Measurements from ENCODE around the gene CD44. TPM values are rescaled to one million over a fixed set of nuclear protein-coding genes. Genes with fewer than 3 reads are reported as not detected.

Gene CD44
- total and polyA plus RNA-seq, 9 donors, result 8.3 to 330 (median 26.0) TPM

GRCh38 chr11:35260342-35260985 is 121.5 kb downstream of the CD44 start:
- no peaks in the 10 kb centered on the region for H3K4me1 ChIP-seq (ENCODE audit: insufficient read depth)
- H3K36me3 ChIP-seq, result no peaks in the 10 kb centered on the region
- DNase-seq, result no peak
- no peak overlapping the region for H3K4me3 ChIP-seq
- TF ChIP-seq CTCF (IDR thresholded peaks at IDR 0.05), result no peak
- H3K9me3 ChIP-seq, result no peaks in the 10 kb centered on the region
- no peaks in the 10 kb centered on the region for H3K27me3 ChIP-seq
- H3K27ac ChIP-seq, result no peak overlapping the region
- 46 to 56% (median 47%) methylated on average over 10 of the region's 10 CpGs for WGBS, 3 donors
- intact Hi-C loops (cut with DNase I), result no loop called here

GRCh38 chr11:35261197-35261596 is 122.2 kb downstream of the CD44 start:
- intact Hi-C loops (cut with DNase I), result no loop called here
- Histone ChIP-seq H3K36me3 (no peaks in the 10 kb centered on the region), H3K4me3 (no peak overlapping the region), H3K27ac (no peak overlapping the region), H3K9me3 (no peaks in the 10 kb centered on the region), H3K27me3 (no peaks in the 10 kb centered on the region), H3K4me1 (ENCODE audit: insufficient read depth) (no peaks in the 10 kb centered on the region)
- no peak for TF ChIP-seq EP300 (IDR thresholded peaks at IDR 0.05)
- TF ChIP-seq POLR2A (IDR thresholded peaks at IDR 0.05), result no peak
- no peak for TF ChIP-seq CTCF (IDR thresholded peaks at IDR 0.05)
- no peak for DNase-seq
- 90 to 91% (median 91%) methylated on average over 1 of the region's 1 CpG for WGBS, 3 donors

GRCh38 chr11:35262056-35262455 is 123.1 kb downstream of the CD44 start:
- Histone ChIP-seq H3K27me3 (no peaks in the 10 kb centered on the region), H3K27ac (no peak overlapping the region), H3K4me1 (ENCODE audit: insufficient read depth) (no peaks in the 10 kb centered on the region), H3K36me3 (no peaks in the 10 kb centered on the region), H3K9me3 (no peaks in the 10 kb centered on the region), H3K4me3 (no peak overlapping the region)
- intact Hi-C loops (cut with DNase I), result no loop called here
- WGBS, 3 donors, result 32 to 53% (median 37%) methylated on average over 3 of the region's 3 CpGs
- DNase-seq, result no peak
- TF ChIP-seq CTCF (IDR thresholded peaks at IDR 0.05) (no peak), POLR2A (IDR thresholded peaks at IDR 0.05) (no peak), EP300 (IDR thresholded peaks at IDR 0.05) (no peak)

GRCh38 chr11:35262735-35263134 is 123.8 kb downstream of the CD44 start:
- DNase-seq, result no peak
- intact Hi-C loops (cut with DNase I), result no loop called here
- TF ChIP-seq POLR2A (IDR thresholded peaks at IDR 0.05) (no peak), EP300 (IDR thresholded peaks at IDR 0.05) (no peak), CTCF (IDR thresholded peaks at IDR 0.05) (no peak)
- Histone ChIP-seq H3K27me3 (no peaks in the 10 kb centered on the region), H3K36me3 (no peaks in the 10 kb centered on the region), H3K4me1 (ENCODE audit: insufficient read depth) (no peaks in the 10 kb centered on the region), H3K9me3 (no peaks in the 10 kb centered on the region), H3K4me3 (no peak overlapping the region), H3K27ac (no peak overlapping the region)

All from ovary (tissue), 9 donors.